Measurements from ENCODE around the gene IRF8. TPM values are rescaled to one million over a fixed set of nuclear protein-coding genes. Genes with fewer than 3 reads are reported as not detected.
A peak's percentile ranks its signal among the peaks of the same experiment; 100 is the strongest.

The IRF8 gene
- total and polyA plus RNA-seq, 2 of the 13 experiments (the other 11 are each of a cell fraction or from before 2014, with no cell fraction given): not detected

DNA sequence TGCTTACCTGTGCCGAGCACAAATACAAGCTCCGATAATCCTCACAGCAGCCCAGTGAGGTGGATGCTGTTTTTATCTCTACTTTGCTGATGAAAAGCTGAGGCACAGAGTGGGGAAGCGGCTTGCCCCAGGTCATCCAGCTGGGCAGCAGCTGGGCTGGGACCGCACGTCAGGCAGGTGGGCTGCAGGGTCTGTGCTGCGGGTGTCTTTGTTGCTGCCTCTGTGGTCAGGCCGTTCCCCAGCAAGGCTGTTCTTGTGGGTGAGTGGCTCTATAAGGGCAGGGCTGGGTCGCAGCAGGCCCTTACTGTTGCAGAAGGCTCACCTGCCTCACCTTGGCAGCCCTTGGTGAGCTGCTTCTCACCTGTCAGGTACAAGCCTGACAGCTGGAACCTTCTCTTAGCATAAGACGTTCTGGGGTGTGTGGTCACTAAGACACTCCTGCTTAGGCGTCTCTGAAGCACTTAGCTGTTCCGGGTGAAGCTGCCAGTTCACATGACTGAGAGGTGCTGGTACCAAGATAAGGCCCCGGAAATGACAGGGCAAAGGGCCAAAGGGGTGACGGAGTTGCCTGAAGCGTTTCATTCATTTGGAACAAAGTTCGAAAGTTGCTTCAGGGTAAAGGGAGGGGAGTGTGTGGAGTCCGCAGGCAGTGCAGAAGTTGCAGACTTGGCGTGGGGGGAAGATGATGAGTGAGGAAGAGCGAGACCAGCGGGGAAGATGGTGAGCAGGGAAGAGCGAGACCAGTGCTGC lies 17.4 kb downstream of the IRF8 start (continued):
- TF ChIP-seq ZNF354B (CRISPR knock-in tag; IDR thresholded peaks at IDR 0.05) (no peak), NR2F2 (IDR thresholded peaks at IDR 0.05; ENCODE audit: borderline replicate concordance, low read depth) (0 out of 2 replicates have a peak, but pooled peaks have one; percentile 38), SUZ12 (IDR thresholded peaks at IDR 0.05; ENCODE audit: low read depth, low read length) (no peak), SIX4 (CRISPR knock-in tag; IDR thresholded peaks at IDR 0.05) (no peak), SOX5 (CRISPR knock-in tag; IDR thresholded peaks at IDR 0.05; ENCODE audit: borderline replicate concordance) (0 out of 2 replicates have a peak, but pooled peaks have one; percentile 19), ETV5 (CRISPR knock-in tag; IDR thresholded peaks at IDR 0.05; ENCODE audit: borderline replicate concordance) (peak; percentile 77; the same call in 1 of the 2 replicates), RARA (CRISPR knock-in tag; IDR thresholded peaks at IDR 0.05) (peak; percentile 50), ATF3 (CRISPR knock-in tag; IDR thresholded peaks at IDR 0.05) (peak; percentile 27; the same call in 1 of the 2 replicates), HNF4A (CRISPR knock-in tag; IDR thresholded peaks at IDR 0.05) (peak; percentile 71), HMGA1 (CRISPR knock-in tag; conservative IDR thresholded peaks at IDR 0.05) (no peak), PAXIP1 (CRISPR knock-in tag; conservative IDR thresholded peaks at IDR 0.05) (peak; percentile 62), CREB1 (IDR thresholded peaks at IDR 0.05) (0 out of 2 replicates have a peak, but pooled peaks have one; percentile 23), CREB1 (CRISPR knock-in tag; IDR thresholded peaks at IDR 0.05) (no peak), ZBTB21 (CRISPR knock-in tag; IDR thresholded peaks at IDR 0.05) (peak; percentile 73; the same call in 1 of the 2 replicates), ARNTL (CRISPR knock-in tag; IDR thresholded peaks at IDR 0.05) (no peak), NR0B2 (CRISPR knock-in tag; IDR thresholded peaks at IDR 0.05) (no peak), NONO (IDR thresholded peaks at IDR 0.05) (no peak), NONO (CRISPR knock-in tag; conservative IDR thresholded peaks at IDR 0.05) (no peak)
- TF ChIP-seq, protein P1, sequence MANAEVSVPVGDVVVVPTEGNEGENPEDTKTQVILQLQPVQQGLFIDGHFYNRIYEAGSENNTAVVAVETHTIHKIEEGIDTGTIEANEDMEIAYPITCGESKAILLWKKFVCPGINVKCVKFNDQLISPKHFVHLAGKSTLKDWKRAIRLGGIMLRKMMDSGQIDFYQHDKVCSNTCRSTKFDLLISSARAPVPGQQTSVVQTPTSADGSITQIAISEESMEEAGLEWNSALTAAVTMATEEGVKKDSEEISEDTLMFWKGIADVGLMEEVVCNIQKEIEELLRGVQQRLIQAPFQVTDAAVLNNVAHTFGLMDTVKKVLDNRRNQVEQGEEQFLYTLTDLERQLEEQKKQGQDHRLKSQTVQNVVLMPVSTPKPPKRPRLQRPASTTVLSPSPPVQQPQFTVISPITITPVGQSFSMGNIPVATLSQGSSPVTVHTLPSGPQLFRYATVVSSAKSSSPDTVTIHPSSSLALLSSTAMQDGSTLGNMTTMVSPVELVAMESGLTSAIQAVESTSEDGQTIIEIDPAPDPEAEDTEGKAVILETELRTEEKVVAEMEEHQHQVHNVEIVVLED (CRISPR knock-in tag; IDR thresholded peaks at IDR 0.05; ENCODE audit: borderline replicate concordance): no peak
- TF ChIP-seq, protein P2, sequence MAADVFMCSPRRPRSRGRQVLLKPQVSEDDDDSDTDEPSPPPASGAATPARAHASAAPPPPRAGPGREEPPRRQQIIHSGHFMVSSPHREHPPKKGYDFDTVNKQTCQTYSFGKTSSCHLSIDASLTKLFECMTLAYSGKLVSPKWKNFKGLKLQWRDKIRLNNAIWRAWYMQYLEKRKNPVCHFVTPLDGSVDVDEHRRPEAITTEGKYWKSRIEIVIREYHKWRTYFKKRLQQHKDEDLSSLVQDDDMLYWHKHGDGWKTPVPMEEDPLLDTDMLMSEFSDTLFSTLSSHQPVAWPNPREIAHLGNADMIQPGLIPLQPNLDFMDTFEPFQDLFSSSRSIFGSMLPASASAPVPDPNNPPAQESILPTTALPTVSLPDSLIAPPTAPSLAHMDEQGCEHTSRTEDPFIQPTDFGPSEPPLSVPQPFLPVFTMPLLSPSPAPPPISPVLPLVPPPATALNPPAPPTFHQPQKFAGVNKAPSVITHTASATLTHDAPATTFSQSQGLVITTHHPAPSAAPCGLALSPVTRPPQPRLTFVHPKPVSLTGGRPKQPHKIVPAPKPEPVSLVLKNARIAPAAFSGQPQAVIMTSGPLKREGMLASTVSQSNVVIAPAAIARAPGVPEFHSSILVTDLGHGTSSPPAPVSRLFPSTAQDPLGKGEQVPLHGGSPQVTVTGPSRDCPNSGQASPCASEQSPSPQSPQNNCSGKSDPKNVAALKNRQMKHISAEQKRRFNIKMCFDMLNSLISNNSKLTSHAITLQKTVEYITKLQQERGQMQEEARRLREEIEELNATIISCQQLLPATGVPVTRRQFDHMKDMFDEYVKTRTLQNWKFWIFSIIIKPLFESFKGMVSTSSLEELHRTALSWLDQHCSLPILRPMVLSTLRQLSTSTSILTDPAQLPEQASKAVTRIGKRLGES (CRISPR knock-in tag; IDR thresholded peaks at IDR 0.05; ENCODE audit: borderline replicate concordance): no peak
- TF ChIP-seq, protein P3, sequence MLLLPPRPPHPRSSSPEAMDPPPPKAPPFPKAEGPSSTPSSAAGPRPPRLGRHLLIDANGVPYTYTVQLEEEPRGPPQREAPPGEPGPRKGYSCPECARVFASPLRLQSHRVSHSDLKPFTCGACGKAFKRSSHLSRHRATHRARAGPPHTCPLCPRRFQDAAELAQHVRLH (CRISPR knock-in tag; IDR thresholded peaks at IDR 0.05; ENCODE audit: borderline replicate concordance, low read depth): no peak

Measured in HepG2 (cell line).